K562 (cell line): Measurements from ENCODE around the gene WWOX. TPM values are rescaled to one million over a fixed set of nuclear protein-coding genes. Genes with fewer than 3 reads are reported as not detected.

Experiments
- AFF4 ChIP-seq: sonication (generic); formaldehyde crosslinking; IDR thresholded peaks from 2 replicates; pipeline ENCODE4 v1.8.0; 2023; ENCODE audit warnings: mild to moderate bottlenecking, missing genetic modification reagents
- RBM22 ChIP-seq: fragments of 200-400 bp; formaldehyde crosslinking; IDR thresholded peaks from 2 replicates; pipeline ENCODE4 v1.6.1; 2018; ENCODE audit warnings: low read length, low read depth; ENCODE audit not compliant: poor library complexity, severe bottlenecking
- VEZF1 ChIP-seq: fragments of 200-800 bp; sonication (Bioruptor generic); IDR thresholded peaks from 2 replicates; pipeline ENCODE4 v1.6.1; 2017; ENCODE audit warnings: missing genetic modification characterization, missing compliant biosample characterization
- ZBTB8A ChIP-seq: fragments of 450-650 bp; IDR thresholded peaks from 2 replicates; pipeline ENCODE4 v1.6.1; 2018; ENCODE audit warnings: mild to moderate bottlenecking, moderate library complexity; ENCODE audit not compliant: partially characterized antibody
- ZNF76 ChIP-seq: fragments of 250-450 bp; sonication (Bioruptor Pico); IDR thresholded peaks from 2 replicates; pipeline ENCODE4 v1.4.0; 2020; ENCODE audit warnings: mild to moderate bottlenecking, moderate library complexity, borderline replicate concordance
- polyA plus RNA-seq, 8 experiments: library from polyadenylated mRNA; depleted of rRNA in 4 of 8; stranded (reverse) in 5 of 8; unstranded in 3 of 8; fragments of >200 nt; fragmentation: Nextera tagmentation in 2 of 8; fragmentation: Illumina TruSeq in 1 of 8; extraction: Ambion mirVana in 2 of 8; extraction: Trizol in 1 of 8; gene quantifications; 2 replicates each; pipeline versions ENCODE4 v1.2.1 to v1.2.3, GENCODE V29; 2011 to 2014; ENCODE audit warnings: inconsistent platforms in 1 of 8, missing spikeins in 1 of 8
- total RNA-seq, 7 experiments: library from RNA; depleted of rRNA in 6 of 7; stranded (reverse); fragments of >200 nt in 6 of 7; fragmentation: Illumina TruSeq in 2 of 7; extraction: Trizol in 2 of 7; gene quantifications; 2 replicates each; pipeline versions ENCODE4 v1.2.1 to v1.2.3, GENCODE V29; 2011 to 2021; ENCODE audit warnings: low replicate concordance in 1 of 7

WWOX gene
- total and polyA plus RNA-seq, 9 of the 15 experiments (the other 6 are each of a cell fraction or from before 2014, with no cell fraction given) = 1.6 to 22.7 (median 8.1) TPM

- TF ChIP-seq AFF4 (CRISPR knock-in tag) (no peak), RBM22 (no peak), ZBTB8A (no peak), ZNF76 (CRISPR knock-in tag) (no peak), VEZF1 (no peak)
- TF ChIP-seq, all 486 proteins: peak for 0
These were observed 142.8 kb downstream of the WWOX start (continued) for GRCh38 chr16:78242239-78242630.
